ENCODE data around the gene STXBP6.

Gene STXBP6

DNA sequence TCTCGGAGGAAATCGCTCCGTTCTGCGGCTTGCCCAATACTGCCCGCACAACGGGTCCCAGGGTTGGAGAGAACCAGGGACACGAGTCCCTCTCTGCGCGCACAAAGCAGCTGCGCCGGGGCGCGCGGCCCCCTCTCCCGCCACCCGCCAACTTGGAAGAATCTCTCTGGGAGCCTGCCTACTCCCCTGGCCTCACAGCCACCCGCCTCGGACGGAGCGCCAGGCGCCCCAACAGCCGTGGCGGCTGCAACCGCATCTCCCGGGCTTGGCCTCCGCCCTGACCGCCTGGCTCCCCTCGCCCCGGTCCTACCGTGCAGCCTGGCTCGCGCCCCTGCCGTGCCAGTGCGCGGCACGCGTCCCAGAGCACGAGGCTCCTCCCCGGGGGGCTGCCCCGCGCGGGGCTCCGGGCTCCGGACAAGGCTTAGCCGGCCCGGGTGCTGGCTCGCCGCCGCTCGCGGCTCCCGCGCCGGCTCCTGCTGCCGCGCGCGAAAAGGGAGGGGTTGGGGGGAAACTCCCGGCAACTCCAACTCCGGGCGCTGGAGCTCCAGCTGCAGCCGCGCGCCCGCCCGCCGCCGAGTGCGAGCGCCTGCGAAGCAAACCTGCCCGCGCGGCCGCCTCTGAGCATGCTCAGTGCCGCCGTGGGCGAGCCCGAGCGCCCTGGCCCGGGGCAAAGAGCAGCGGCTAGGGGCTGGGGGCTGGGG is at the start of gene STXBP6:
Gene STXBP6 (minus strand): TSS at position 580 of the 701 bp plus-strand sequence. CDS start 75,329 bp downstream, outside the sequence.
- no peak for DNase-seq (ENCODE audit: low read depth)

DNA sequence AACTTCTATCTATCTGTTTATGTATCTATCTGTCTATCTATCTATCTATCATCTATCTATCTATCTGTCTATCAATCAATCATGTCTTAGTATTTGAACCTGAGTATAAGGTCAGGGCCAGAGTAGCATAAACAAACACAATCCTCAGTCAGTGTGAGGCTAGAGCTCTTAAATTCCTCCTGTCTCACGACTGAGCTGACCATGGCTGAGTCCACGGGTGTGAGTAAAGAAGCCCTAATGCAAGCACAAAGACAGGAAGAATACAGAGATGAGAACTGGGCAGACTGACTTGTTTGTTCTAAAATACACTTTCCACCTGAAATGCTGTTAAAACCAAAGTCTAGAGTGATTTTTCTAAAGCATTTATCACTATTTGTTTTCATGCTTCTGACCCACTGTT is 47.2 kb upstream of the STXBP6 start:
- DNase-seq (ENCODE audit: low read depth), result no peak

DNA sequence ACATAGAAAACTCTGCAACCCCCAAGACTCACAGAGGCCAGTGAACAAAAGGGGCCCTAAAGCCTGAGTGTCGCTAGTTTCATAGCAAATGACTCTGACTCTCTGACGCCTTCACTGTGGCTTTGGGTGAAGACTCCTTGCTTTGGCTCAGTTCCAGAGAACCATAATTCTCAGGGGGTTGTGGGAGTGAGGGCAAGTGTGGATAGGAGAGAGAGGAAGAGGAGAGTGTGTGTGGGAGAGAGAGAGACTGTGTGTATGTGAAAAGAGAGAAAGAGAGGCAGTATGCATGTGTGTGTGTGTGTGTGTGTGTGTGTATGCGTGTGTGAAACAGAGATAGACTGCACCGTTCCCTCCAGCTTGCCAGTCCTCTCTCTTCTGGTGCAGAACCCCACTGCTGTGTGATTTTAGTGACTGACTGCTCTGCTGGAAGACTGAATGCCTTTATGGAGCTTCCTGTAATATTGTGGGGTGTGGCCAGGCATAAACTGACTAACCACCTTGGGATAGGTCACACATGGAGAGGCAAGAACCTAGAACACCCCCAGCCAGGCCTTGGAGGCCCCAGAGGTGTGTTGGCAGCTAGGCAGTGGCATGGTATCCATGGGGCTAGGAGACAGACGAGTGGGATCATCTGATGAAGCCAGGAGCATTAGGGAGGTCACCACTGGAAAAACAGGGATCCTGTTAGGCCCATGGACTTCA is 45.9 kb upstream of the STXBP6 start:
- no peak for DNase-seq (ENCODE audit: low read depth)

DNA sequence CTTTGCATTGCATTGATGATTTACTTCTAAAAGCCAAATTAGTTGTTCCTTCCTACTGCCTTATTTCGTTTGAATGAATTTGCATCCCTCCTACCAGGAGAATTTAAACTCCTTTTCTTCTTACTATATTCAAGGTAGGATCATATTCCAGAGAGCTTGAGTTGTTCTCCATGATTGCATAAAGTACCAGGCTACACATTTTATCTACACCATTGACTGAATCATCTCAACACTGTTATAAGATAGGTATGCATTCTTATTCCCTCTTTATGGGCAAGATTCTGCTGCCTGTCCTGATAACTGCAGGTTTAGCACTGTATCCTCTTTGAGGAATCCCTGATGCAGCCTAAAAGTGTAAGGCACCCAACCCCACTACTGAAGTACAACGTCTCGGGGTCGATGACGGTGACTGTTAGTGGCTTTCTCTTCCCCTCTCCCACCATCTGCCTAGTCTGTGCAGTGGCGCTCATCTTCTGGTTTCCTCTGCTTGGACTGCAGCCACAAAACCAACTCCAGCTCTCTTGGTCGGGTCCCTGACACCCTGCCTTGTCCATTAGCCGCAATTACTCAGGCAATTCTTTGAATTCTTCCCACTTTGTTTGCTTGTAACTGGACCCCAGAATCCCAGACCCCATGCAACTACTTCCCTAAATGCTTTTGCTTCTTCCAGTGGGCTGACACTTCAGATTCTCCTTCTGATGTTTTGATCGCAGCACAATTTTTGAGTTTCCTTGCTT is 44.4 kb upstream of the STXBP6 start:
- no peak for DNase-seq (ENCODE audit: low read depth)

DNA sequence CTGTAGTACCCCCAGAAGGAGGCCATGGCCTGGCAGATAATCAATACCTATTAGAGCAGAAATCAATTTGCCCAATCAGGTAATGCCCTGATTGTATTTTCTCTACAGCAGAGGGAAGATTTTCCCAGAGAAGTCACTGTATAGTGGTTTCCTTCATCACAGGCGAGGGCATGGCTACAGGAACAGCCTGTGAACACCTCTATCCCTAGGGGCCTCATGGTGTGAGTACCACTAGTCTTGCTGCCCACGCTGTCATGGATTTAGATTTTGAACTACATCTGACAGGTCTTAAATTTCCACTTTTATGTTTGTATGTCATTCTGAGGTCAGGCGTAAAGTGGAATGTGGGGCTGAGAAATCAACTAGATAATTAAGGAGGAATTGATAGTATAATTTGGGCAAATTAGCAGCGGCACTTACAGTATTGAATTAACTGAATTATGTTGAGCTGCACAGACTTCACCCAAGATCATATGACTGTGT is 42.4 kb upstream of the STXBP6 start:
- DNase-seq (ENCODE audit: low read depth), result no peak

DNA sequence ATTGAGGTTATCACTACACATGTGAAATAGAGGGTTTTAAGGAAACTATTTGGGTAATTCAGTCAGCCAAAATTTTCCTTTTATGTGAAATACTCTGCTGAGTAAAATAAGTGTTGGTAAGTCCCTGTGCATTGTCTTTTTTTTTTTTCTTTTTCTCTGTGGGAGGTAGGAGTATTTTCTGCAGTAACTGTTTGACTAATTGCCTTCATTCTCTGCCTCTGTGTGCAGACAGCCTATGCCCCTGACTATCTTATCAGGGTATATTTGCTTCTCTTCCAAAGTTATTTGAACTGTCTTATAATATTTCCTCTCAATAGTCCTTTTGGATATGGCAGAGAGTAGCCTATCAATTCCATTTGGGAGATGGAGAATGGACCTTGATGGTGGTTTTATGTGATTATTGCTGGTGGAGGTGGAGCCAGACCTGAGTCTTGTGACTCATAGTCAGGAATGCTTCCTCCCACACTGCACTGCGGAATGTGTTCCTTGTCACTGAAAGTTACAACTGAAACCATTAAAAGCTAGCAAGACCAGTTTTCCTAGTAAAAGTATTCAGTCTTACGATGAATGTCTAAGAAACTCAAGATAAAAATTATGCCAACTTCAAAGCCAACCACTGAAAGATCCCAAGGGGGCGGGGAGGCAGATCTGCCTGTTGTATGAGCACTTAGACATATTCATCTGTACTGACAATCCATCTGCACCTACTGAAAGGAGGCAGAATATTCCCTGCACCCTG is 40.9 kb upstream of the STXBP6 start:
- DNase-seq (ENCODE audit: low read depth), result no peak

DNA sequence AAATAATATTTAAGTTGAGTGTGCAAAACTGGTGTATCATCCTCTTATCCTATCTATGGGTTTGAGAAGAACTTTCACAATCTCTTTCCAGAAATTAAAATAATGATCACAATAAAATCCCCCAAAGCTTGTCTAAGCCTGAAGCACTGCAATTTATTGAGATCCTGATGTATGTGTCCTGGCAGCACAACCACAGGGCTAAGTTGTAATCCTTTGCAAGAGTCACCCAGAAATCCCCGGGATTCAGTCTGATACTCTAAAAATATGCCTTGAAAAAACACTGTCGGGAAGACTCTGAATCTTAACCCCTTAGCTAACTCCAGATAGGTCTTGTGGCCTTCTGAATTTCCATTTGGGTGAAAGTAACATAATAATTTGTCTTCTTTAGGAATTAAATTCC is 40.3 kb upstream of the STXBP6 start:
- no peak for DNase-seq (ENCODE audit: low read depth)

DNA sequence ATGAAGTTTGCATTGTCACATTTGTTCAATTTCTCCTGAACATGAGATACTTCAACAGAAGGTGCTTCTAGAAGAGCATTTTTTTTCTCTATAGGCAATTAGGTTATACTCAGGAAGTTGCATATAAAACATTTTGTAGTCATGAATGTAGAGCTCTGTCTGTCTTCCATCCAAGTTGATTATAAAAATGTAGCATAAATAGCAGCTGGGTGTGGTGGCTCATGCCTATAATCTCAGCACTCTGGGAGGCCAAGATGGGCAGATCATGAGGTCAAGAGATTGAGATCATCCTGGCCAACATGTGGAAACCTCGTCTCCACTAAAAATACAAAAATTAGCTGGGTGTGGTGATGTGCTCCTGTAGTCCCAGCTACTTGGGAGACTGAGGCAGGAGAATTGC is 39.5 kb upstream of the STXBP6 start:
- no peak for DNase-seq (ENCODE audit: low read depth)

DNA sequence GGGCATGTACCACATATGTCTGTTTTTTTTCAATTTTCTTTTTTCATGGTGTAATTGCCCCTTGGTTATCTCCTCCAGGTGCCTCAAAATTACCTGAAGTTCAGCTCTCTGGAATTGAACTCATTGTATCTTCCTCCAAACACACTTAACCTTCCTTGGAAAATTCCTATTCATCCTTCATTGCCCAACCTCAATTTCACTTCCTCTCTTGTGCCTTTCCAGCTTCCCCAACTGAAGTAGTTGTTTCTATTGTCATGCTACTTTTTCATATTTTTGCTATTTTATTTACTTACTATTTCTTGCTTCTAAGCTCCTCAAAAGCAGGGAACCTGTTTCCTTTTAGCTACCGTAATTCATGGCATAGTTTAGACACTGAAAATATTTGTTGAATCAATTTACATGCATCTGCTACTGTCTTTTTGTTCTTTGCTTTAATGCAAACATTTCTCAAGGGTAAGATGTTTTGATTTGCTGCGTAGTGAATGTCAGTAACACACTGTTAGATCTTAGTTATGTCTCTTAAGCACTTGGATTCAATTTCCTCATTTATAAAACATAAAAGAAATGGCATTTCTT is 37.0 kb upstream of the STXBP6 start:
- no peak for DNase-seq (ENCODE audit: low read depth)

DNA sequence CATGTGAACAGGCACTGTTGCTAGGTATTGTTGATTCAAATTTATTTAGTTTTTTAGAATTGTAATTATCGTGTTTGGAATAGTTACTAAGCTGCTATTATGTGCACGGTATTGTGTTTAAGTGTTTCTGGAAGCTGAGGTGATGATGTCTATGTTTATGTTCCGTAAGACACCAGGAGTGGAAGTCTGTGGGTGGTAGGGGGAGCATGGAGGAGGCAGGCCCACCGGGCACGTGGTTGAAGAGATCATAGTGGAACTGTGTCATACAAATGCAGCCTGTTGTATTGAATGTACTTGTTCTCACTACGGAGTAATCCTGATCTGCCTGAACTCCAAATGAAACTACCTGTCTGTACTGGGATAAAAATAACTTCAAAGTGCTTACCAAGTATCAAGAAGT is 36.1 kb upstream of the STXBP6 start:
- DNase-seq (ENCODE audit: low read depth), result no peak

DNA sequence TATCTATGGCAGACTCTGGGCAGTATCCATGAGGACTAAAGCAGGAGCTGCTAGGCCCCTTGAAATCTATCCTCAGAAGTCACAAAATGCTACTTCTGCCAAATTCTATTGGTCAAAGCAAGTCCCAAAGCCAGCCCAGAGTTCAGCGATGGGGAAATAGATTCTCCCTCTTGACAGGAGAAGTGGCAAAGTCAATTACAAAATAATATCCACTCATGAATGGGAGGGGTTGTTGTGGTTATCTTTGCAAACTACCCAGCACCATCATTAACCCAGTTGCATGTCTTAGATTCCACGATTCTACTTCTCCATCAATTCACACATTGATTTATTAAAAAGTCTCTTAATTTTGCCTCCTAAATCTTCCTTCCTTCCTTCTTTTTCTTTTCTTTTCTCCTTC is 30.7 kb upstream of the STXBP6 start:
- DNase-seq (ENCODE audit: low read depth), result no peak

DNA sequence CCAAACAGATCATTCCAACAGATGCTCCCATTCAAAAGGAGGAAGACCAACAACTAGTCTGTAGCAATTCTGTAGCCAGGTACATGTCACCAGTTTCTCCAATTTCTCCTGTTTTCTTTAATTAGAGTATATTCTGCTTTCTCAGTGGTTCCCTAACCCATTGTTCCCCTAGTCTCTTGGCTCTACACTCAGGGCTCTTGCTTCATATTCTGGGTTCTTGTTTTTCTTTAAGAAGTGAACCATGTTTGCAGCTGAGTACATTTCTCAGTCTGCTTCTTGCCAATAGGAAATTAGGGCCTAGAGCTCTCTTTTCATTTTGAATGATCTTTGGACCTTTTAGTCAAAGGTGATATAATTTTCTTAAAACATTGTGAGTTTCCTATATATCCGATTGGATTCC is 29.4 kb upstream of the STXBP6 start:
- no peak for DNase-seq (ENCODE audit: low read depth)

DNA sequence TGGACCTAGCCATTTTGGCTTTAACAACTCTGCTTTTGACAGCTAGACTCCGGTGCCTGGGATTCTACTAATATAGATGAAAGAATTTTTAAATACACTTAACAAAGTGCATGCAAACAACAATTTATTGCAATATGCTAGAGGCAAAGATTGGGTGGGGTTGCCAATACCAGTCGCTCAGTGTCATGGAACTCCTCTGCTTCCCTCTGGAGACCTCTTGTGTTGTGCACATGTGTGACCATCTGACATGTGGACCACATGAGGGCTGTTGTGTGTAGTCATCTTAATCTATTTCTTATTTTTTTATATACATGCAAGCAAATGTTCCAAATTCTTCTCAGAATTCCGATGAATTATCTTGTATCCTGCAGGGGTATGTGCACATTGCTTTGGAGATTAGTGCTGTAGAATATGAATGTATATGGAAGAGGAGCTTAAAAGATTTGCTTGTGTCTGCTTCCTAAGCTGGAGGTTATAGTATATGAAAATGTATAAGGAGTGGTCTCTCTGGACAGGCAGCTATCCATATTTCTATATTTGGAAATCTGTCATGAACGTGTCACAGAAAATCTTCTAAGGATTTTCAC is 24.2 kb upstream of the STXBP6 start:
- DNase-seq (ENCODE audit: low read depth), result no peak

DNA sequence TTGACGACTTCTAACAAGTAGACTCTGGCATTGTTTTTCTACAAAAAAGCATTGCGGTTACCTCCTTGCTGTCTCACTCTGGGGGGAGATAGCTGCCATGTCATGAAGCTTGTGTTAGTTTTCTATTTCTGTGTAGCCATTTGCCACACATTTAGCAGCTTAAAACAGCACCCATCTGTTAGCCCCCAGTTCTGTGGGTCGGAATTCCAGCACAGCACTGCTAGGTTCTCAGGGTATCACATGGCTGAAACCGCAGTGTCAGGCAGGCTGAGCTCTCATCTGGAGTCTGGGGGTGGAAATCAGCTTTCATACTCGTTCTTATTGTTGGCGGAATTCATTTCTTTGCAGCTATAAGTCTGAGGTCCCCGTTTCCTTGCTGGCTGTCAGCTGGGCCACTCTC is 19.9 kb upstream of the STXBP6 start:
- no peak for DNase-seq (ENCODE audit: low read depth)

DNA sequence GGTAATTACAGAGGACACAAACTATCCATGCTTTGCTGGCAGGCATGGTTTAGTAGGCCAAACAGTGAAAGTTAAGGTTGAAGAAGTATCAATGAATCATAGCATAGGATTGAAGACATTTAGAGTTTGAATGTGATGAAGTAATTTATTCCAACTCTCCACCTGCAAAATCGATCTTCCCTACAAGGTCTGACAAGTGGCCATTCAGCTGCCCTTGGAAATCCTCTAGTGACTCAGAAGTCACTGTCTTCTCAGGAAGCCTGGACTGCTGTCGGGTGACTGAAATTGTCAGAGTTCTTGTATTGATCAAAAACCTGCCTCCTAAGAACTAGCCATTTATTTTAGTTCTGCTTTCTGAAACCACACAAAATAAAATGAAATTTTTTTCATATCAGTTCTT is 17.7 kb upstream of the STXBP6 start:
- DNase-seq (ENCODE audit: low read depth), result no peak

DNA sequence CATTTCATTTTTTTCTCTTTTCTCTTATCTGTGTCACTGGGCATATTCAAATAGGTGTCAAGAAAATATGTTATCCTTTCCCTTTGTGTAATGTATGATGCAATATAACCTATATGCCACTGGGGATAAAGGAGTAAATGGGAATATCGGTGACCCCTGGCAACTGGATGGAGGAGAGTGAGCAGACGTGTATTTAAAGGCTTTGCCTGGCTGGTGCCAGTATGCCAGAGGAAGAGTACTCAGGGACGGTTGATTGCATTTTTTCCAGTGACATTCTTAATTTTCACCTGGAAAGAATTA is 12.0 kb upstream of the STXBP6 start:
- no peak for DNase-seq (ENCODE audit: low read depth)

DNA sequence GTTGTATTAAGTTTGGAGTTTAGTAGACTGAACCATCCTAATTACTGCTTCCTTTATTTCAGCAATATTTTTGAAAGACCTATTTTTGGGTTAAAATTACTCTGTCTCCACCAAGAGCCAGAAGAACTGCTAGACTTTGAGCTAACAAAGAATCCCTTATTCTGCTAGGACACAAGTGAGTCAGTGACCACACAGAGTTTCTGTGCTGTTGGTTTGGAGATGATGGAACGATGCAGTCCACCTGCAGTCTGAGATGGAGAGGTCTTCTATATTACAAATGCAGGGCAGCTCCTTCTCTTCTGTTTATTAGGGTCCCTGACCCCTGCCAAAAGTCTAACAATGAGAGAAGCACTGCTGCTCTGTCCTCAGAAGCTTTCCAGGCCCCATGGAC is 6.7 kb upstream of the STXBP6 start:
- no peak for DNase-seq (ENCODE audit: low read depth)

DNA sequence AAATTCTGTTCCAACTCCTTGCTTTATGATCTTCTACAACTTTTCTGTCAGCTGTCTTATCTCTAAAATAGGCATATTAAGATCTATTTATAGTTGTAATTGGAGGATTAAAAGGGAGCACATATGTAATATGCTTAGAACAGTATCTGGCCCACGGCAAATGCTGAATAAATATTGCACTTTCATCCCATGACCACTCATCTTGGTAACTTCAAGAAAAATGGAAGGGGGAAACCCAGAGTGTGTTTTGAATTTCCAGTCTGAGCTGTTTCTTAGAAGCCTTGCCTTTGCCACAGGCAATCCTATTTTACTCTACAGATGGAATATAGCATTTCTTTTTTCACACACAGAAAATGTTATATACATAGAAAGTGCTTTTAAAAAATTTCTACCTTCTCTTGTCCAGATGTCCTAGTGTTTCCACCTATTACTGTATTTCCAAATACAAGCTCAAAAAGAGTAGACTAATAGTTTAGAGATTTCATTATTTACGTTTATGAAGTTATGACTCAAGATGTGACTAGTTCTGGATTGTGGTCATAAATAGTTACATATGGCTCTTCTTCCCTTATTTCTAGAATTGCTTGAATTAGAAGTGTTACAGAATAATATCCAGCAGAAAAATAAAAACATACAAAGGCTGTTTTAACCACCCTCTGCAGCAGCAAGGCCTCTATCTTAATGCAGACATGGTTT is 6.2 kb upstream of the STXBP6 start:
- no peak for DNase-seq (ENCODE audit: low read depth)

DNA sequence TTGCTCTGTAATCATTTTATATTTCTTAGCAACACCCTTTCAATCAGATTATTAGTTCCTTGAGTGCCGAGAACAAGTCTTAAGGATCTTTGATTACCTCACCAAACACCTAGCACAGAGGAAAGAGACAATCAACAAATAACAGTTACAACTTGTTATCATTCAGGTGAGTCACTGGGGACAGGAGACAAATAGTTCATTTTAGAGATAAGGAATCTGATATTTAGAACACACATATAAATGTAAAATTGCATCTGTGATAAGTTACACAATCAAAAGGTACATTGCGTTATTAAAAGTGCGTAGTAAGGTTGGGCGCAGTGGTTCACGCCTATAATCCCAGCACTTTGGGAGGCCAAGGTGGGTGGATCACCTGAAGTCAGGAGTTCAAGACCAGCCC is 5.1 kb upstream of the STXBP6 start:
- DNase-seq (ENCODE audit: low read depth), result no peak

DNA sequence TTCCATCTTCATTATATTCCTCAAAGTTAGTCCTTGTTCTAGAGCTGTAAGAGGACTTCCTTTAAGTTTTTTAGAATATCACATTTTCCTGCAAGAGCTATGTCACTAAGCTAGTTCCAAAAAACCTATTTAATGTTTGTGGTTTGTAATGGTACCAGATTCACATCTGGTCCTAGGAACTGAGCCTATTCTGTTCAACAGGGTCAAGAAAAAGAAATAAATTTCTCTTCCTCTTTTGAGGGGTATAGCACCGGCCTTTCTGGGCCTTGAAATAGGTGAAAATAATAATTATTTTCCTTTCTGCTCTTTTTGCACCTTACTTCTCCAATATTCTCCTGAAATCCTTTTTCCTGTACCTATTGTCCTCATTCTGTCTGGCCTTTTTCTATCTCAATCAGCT is 3.6 kb upstream of the STXBP6 start:
- no peak for DNase-seq (ENCODE audit: low read depth)

DNA sequence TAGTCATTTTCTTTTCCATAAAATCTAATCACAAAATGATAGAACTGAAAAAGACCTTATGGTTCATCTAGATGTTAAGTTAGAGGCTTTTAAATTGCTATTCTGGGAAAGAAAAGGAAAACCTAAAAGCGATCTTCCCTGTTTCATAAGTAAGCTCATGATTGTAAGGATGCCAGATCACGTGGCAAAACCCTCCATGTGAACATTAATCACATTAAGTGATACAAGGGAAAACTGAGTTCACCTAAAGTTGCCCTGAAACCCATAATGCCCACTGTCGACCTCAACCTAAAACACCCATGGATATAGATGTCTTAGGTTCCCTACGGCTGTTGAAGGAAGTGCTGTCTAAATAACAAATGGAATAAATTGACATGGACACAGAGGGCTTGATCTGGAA is 3.0 kb upstream of the STXBP6 start:
- DNase-seq (ENCODE audit: low read depth), result no peak

Data from activated T-cell treated with anti-CD3 and anti-CD28 coated beads for 1 hour (primary cell).